ENCODE data around the gene PYROXD2.

GRCh38 chr10:98403812-98404504, 11.0 kb downstream of the PYROXD2 start:
- TF ChIP-seq, protein P1, sequence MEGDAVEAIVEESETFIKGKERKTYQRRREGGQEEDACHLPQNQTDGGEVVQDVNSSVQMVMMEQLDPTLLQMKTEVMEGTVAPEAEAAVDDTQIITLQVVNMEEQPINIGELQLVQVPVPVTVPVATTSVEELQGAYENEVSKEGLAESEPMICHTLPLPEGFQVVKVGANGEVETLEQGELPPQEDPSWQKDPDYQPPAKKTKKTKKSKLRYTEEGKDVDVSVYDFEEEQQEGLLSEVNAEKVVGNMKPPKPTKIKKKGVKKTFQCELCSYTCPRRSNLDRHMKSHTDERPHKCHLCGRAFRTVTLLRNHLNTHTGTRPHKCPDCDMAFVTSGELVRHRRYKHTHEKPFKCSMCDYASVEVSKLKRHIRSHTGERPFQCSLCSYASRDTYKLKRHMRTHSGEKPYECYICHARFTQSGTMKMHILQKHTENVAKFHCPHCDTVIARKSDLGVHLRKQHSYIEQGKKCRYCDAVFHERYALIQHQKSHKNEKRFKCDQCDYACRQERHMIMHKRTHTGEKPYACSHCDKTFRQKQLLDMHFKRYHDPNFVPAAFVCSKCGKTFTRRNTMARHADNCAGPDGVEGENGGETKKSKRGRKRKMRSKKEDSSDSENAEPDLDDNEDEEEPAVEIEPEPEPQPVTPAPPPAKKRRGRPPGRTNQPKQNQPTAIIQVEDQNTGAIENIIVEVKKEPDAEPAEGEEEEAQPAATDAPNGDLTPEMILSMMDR (IDR thresholded peaks at IDR 0.05; ENCODE audit: low read depth, low read length) = no peak
- no peak for TF ChIP-seq EZH2phosphoT487 (IDR thresholded peaks at IDR 0.05; ENCODE audit: low read depth)
